H9 (cell line): ENCODE results near the gene LMX1A. TPM values are rescaled to one million over a fixed set of nuclear protein-coding genes. Genes with fewer than 3 reads are reported as not detected.

Source experiments
- DNase-seq: peaks from one replicate; pipeline ENCODE4 v3.0.0-alpha.2; 2017
- H2AFZ ChIP-seq: one replicate; pipeline ENCODE4 v1.6.1; 2013; ENCODE audit warnings: mild to moderate bottlenecking, low read length, control low read depth, moderate library complexity
- H2AK5ac ChIP-seq: 2 replicates; pipeline ENCODE4 v1.6.1; 2013; ENCODE audit warnings: low read length, control low read depth, mixed read lengths; ENCODE audit not compliant: insufficient read length
- H2BK120ac ChIP-seq: one replicate; pipeline ENCODE4 v1.6.1; 2013; ENCODE audit warnings: low read depth, mild to moderate bottlenecking, low read length, control low read depth, inconsistent platforms; ENCODE audit not compliant: poor library complexity, severe bottlenecking
- H2BK12ac ChIP-seq: 2 replicates; pipeline ENCODE4 v1.6.1; 2013; ENCODE audit warnings: low read length, control low read depth, mixed read lengths, low read depth; ENCODE audit not compliant: insufficient read length
- H2BK15ac ChIP-seq: 2 replicates; pipeline ENCODE4 v1.6.1; 2013; ENCODE audit warnings: low read depth, low read length, control low read depth
- H2BK20ac ChIP-seq: one replicate; pipeline ENCODE4 v1.6.1; 2013; ENCODE audit warnings: low read depth, mild to moderate bottlenecking, low read length, control low read depth, inconsistent platforms; ENCODE audit not compliant: poor library complexity, severe bottlenecking
- H2BK5ac ChIP-seq: 2 replicates; pipeline ENCODE4 v1.6.1; 2013; ENCODE audit warnings: low read length, control low read depth, mixed read lengths; ENCODE audit not compliant: insufficient read length
- H3K14ac ChIP-seq: 2 replicates; pipeline ENCODE4 v1.6.1; 2013; ENCODE audit warnings: low read length, control low read depth; ENCODE audit not compliant: insufficient read depth
- H3K18ac ChIP-seq: 2 replicates; pipeline ENCODE4 v1.6.1; 2013; ENCODE audit warnings: low read depth, mild to moderate bottlenecking, mixed read lengths, low read length, control low read depth; ENCODE audit not compliant: insufficient read length
- H3K23ac ChIP-seq: 2 replicates; pipeline ENCODE4 v1.6.1; 2013; ENCODE audit warnings: low read length, control low read depth, mixed read lengths, low read depth; ENCODE audit not compliant: insufficient read length
- H3K23me2 ChIP-seq: 2 replicates; pipeline ENCODE4 v1.6.1; 2013; ENCODE audit warnings: low read depth, mild to moderate bottlenecking, mixed read lengths, low read length, control low read depth; ENCODE audit not compliant: insufficient read length, poor library complexity, severe bottlenecking
- H3K27ac ChIP-seq: 2 replicates; pipeline ENCODE4 v1.5.1; 2013; ENCODE audit warnings: low read length, control low read depth, mixed read lengths, low read depth; ENCODE audit not compliant: insufficient read length
- H3K27me3 ChIP-seq: 2 replicates; pipeline ENCODE4 v1.6.1; 2013; ENCODE audit warnings: low read length, control low read depth, inconsistent platforms; ENCODE audit not compliant: insufficient read depth
- H3K4ac ChIP-seq: 2 replicates; pipeline ENCODE4 v1.6.1; 2013; ENCODE audit warnings: low read depth, mild to moderate bottlenecking, control low read depth, inconsistent platforms, low read length, moderate library complexity
- H3K4me1 ChIP-seq: 2 replicates; pipeline ENCODE4 v1.6.1; 2013; ENCODE audit warnings: low read length, control low read depth, inconsistent platforms; ENCODE audit not compliant: insufficient read depth
- H3K4me2 ChIP-seq: 2 replicates; pipeline ENCODE4 v1.6.1; 2013; ENCODE audit warnings: low read length, control low read depth, mixed read lengths; ENCODE audit not compliant: insufficient read length, insufficient read depth
- H3K56ac ChIP-seq: 2 replicates; pipeline ENCODE4 v1.6.1; 2013; ENCODE audit warnings: low read depth, mild to moderate bottlenecking, mixed read lengths, low read length, control low read depth; ENCODE audit not compliant: insufficient read length
- H3K79me1 ChIP-seq: 2 replicates; pipeline ENCODE4 v1.6.1; 2013; ENCODE audit warnings: low read depth, mild to moderate bottlenecking, moderate library complexity, low read length, control low read depth, inconsistent platforms; ENCODE audit not compliant: insufficient read depth, poor library complexity, severe bottlenecking
- H3K79me2 ChIP-seq: 2 replicates; pipeline ENCODE4 v1.6.1; 2013; ENCODE audit warnings: low read length, control low read depth, inconsistent platforms; ENCODE audit not compliant: insufficient read depth
- H3K9ac ChIP-seq: 2 replicates; pipeline ENCODE4 v1.6.1; 2013; ENCODE audit warnings: low read length, control low read depth, mixed read lengths; ENCODE audit not compliant: insufficient read length; ENCODE audit errors: extremely low read depth
- H3K9me3 ChIP-seq: one replicate; pipeline ENCODE4 v1.6.1; 2013; ENCODE audit warnings: low read depth, low read length, inconsistent platforms; ENCODE audit not compliant: control insufficient read depth
- H3T11ph ChIP-seq: one replicate; pipeline ENCODE4 v1.6.1; 2013; ENCODE audit warnings: mild to moderate bottlenecking, low read length, control low read depth, inconsistent platforms
- H4K20me1 ChIP-seq: one replicate; pipeline ENCODE4 v1.6.1; 2013; ENCODE audit not compliant: control insufficient read depth, insufficient read length, insufficient read depth
- H4K5ac ChIP-seq: 2 replicates; pipeline ENCODE4 v1.6.1; 2013; ENCODE audit warnings: low read depth, mild to moderate bottlenecking, mixed read lengths, low read length, control low read depth; ENCODE audit not compliant: insufficient read length
- H4K8ac ChIP-seq: replicated peaks from 2 replicates; pipeline ENCODE4 v1.6.1; 2013; ENCODE audit warnings: low read length, control low read depth, mixed read lengths, low read depth; ENCODE audit not compliant: insufficient read length
- H4K91ac ChIP-seq: 2 replicates; pipeline ENCODE4 v1.6.1; 2013; ENCODE audit warnings: low read depth, mild to moderate bottlenecking, moderate library complexity, mixed read lengths, low read length, control low read depth; ENCODE audit not compliant: insufficient read length
- H3K27ac Mint-ChIP-seq, 3 experiments: 2 replicates in 2 of 3; 3 replicates in 1 of 3; pipeline ENCODE4 v1.8.0; 2020 to 2021; ENCODE audit warnings: mixed read lengths in 3 of 3, mild to moderate bottlenecking in 1 of 3, moderate library complexity in 1 of 3
- H3K27me3 Mint-ChIP-seq: 2 replicates; pipeline ENCODE4 v1.8.0; 2021; ENCODE audit warnings: low read depth, mild to moderate bottlenecking, moderate library complexity, mixed read lengths
- H3K36me3 Mint-ChIP-seq, 3 experiments: 2 replicates in 2 of 3; 3 replicates in 1 of 3; pipeline ENCODE4 v1.8.0; 2020 to 2021; ENCODE audit warnings: low read depth in 3 of 3, mixed read lengths in 3 of 3; ENCODE audit not compliant: insufficient read depth in 1 of 3
- H3K4me1 Mint-ChIP-seq, 2 experiments: 2 replicates each; pipeline ENCODE4 v1.8.0; 2020; ENCODE audit warnings: mixed read lengths in 2 of 2
- H3K4me3 Mint-ChIP-seq, 2 experiments: 2 replicates in 1 of 2; 3 replicates in 1 of 2; pipeline ENCODE4 v1.8.0; 2020 to 2021; ENCODE audit warnings: mild to moderate bottlenecking in 2 of 2, mixed read lengths in 2 of 2, moderate library complexity in 1 of 2
- H3K9me3 Mint-ChIP-seq, 2 experiments: 2 replicates in 1 of 2; 3 replicates in 1 of 2; pipeline ENCODE4 v1.8.0; 2020; ENCODE audit warnings: mild to moderate bottlenecking in 2 of 2, mixed read lengths in 2 of 2, moderate library complexity in 1 of 2
- WGBS: extraction: QIAGEN DNeasy Blood & Tissue Kit; methylation state at CpG from one replicate; pipeline ENCODE4 v1.1.7; 2013; ENCODE audit warnings: missing lambda C conversion rate, low lambda C conversion rate, mixed read lengths; ENCODE audit not compliant: insufficient read length; ENCODE audit errors: extremely low coverage; 5-methylcytosine and 5-hydroxymethylcytosine counted together
- total RNA-seq: library from RNA; stranded (reverse); gene quantifications from 2 replicates; pipeline ENCODE4 v1.2.1, GENCODE V29; 2021
- TF ChIP-seq, protein P1 (sequence below): fragments of 200-600 bp; sonication (generic); conservative IDR thresholded peaks from 3 replicates; pipeline ENCODE4 v1.8.0; 2021; ENCODE audit warnings: antibody characterized with exemption, mild to moderate bottlenecking

Gene LMX1A
- total RNA-seq, 1 experiment from 2014 or later = not detected

DNA sequence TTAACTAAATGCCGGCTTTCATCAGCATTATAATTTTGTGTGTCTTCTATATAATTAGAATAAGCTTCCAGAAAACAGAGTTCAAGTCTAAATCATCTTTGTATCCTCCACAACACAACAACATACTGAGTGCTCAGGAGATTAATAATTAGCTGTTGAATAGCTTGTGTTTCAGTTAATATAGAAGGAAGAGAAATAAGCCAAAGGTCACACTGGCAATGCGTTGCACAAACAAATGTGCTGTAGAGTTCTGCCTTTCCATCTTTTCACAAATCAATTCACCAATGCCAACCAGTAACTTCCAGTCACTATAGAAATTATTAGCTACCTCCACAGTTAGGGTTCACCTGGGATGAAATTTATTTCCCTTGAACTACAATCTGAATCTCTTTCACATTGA is 132.0 kb downstream of the LMX1A start:
- no peaks in the 10 kb centered on the region for H3K9me3 Mint-ChIP-seq
- no peak overlapping the region for H3K56ac ChIP-seq
- H3K27me3 Mint-ChIP-seq = peaks cover 3% of the 10 kb centered on the region
- no peak overlapping the region for H3K27ac ChIP-seq
- no peak overlapping the region for H3K18ac ChIP-seq
- H2BK12ac ChIP-seq = no peak overlapping the region
- no peaks in the 10 kb centered on the region for H3K23me2 ChIP-seq
- H4K20me1 ChIP-seq = no peaks in the 10 kb centered on the region
- H3K4me1 ChIP-seq = 0 out of 2 replicates have a peak, but pooled peaks cover 4% of the 10 kb centered on the region
- H2AK5ac ChIP-seq = no peak overlapping the region
- no peak overlapping the region for H2BK15ac ChIP-seq
- no peak overlapping the region for H3K4me3 Mint-ChIP-seq
- TF ChIP-seq, protein P1, sequence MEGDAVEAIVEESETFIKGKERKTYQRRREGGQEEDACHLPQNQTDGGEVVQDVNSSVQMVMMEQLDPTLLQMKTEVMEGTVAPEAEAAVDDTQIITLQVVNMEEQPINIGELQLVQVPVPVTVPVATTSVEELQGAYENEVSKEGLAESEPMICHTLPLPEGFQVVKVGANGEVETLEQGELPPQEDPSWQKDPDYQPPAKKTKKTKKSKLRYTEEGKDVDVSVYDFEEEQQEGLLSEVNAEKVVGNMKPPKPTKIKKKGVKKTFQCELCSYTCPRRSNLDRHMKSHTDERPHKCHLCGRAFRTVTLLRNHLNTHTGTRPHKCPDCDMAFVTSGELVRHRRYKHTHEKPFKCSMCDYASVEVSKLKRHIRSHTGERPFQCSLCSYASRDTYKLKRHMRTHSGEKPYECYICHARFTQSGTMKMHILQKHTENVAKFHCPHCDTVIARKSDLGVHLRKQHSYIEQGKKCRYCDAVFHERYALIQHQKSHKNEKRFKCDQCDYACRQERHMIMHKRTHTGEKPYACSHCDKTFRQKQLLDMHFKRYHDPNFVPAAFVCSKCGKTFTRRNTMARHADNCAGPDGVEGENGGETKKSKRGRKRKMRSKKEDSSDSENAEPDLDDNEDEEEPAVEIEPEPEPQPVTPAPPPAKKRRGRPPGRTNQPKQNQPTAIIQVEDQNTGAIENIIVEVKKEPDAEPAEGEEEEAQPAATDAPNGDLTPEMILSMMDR = no peak
- DNase-seq = no peak
- no peak overlapping the region for H3K23ac ChIP-seq
- H3K4me1 Mint-ChIP-seq = peaks cover 32 to 44% of the 10 kb centered on the region in 2 experiments
- no peaks in the 10 kb centered on the region; a peak in 1 of 7 replicates for H3K36me3 Mint-ChIP-seq
- H3K27me3 ChIP-seq = no peaks in the 10 kb centered on the region
- no peaks in the 10 kb centered on the region for H3K79me2 ChIP-seq
- H3K27ac Mint-ChIP-seq = no peak overlapping the region
- no peak overlapping the region for H3K14ac ChIP-seq
- H3K4ac ChIP-seq = no peak overlapping the region
- H4K5ac ChIP-seq = no peak overlapping the region
- no peaks in the 10 kb centered on the region for H3K9me3 ChIP-seq
- H4K91ac ChIP-seq = no peak overlapping the region
- H2AFZ ChIP-seq = no peak overlapping the region
- no peaks in the 10 kb centered on the region for H3K79me1 ChIP-seq
- no peak overlapping the region for H2BK5ac ChIP-seq
- no peak overlapping the region for H4K8ac ChIP-seq
- no peak overlapping the region for H3K4me2 ChIP-seq
- no peak overlapping the region for H3T11ph ChIP-seq
- no peak overlapping the region for H2BK120ac ChIP-seq
- H3K9ac ChIP-seq = no peak overlapping the region
- no peak overlapping the region for H2BK20ac ChIP-seq
- no CpG with 5 or more reads among the region's 2 CpGs for WGBS
